HUDEP-2 (cell line): ENCODE data around the gene HTR4.

Source experiments
- DNase-seq, 76 experiments: peaks; one replicate each; lab custom pipeline; 2025; ENCODE audit not compliant: unreplicated experiment in 76 of 76; lab: John Stamatoyannopoulos, UW

Gene HTR4

DNA sequence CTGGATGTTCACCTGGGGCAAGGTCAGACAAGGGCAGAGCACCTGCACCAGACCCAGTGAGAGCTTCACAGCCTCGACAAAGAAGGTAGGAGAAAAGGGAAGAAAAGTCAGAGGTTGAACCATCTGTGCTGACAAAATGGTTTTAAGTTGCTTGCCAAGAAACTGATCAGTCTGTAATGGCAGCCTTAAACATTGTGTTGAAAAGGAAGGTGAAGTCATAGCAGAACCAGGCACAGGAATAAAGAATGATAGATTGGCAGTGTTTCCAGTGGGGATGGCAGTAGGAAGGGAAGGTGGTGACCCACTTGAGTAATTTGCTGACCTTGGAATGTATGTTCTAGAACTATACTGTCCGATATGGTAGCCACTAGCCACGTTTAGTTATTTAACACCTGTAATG, 34.2 kb downstream of the HTR4 start:
- DNase-seq: no peak

DNA sequence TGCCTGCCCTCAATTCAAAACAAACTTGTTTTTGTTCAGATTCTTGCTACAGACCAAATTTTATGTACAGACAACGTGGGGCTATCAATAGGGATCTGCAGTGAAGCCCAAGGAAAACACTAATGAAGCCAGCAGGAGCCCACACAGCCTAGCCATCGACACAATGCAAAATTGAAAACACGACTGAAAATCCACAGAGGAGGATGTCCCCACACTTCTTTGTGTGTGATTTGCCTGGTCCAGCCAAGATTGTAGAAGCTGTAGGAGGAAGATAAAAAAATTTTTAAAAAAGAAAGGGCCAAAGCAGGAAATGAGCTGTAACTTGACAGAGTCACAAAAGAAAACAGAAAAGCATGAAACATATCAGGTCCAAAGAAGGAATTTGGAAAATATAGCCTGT, 34.8 kb downstream of the HTR4 start:
- DNase-seq: no peak

DNA sequence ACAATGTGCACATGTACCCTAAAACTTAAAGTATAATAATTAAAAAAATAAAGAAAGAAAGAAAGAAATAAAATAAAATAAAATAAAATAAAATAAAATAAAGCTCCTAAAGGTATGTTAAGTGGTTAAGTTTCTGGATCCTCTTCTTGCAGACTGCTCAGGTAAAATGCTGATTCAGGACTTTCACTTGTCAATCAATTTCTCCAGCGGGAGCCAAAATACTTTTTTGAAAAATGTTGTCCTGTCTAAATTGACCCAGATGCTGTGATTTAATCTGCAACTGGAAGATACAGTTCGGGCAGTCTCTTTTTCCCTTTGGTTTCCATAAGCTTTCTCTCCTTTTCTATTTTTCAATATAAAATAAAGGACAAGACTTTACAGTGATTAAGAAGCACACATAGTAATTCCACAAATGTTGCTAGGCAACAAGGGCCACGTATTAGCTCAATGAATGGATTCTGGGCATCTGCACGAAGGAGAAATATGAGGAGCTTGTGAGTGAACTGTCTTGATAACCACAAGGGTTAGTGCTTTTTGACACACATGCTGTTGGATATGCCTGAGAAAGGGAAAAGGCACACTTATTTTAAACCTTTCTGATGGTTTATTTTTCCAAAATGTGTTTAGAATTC, 38.6 kb downstream of the HTR4 start:
- no peak for DNase-seq

DNA sequence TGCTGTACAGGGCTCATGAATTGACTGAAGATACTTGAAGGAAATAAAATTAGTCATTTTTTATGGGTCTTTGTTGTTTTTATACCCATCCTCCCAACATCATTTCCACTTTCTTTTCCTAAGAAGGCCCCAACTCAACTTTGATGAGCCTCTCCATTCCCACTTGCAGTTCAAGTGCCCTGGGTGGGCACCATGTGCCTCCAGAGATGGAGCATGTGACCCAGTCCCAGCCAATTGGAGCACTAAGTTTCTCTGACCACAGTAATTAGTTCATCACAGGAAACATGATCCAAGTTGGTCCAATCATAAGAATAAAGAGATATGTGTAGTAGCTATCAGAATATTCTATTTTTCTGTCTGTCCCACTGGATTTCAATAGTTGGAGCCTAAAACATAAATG, 46.9 kb downstream of the HTR4 start:
- DNase-seq: no peak

DNA sequence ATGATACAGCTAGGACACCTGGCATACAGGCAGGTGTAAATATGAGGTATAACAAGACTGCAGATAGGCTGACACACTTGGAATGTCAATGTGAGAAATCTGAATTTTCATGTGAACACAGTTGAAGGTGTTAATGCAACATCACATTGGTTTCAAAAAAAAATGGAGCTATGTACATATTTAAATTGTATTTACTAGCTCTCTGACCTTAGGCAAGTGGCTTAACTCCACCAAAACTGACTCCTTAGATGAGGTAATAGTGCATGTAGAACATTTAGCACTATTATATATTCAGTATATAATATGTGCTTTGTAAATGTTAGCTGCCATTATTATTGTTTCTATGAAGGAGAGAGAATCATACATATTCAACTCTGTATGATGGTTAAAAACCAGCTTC, 48.0 kb downstream of the HTR4 start:
- DNase-seq: no peak

DNA sequence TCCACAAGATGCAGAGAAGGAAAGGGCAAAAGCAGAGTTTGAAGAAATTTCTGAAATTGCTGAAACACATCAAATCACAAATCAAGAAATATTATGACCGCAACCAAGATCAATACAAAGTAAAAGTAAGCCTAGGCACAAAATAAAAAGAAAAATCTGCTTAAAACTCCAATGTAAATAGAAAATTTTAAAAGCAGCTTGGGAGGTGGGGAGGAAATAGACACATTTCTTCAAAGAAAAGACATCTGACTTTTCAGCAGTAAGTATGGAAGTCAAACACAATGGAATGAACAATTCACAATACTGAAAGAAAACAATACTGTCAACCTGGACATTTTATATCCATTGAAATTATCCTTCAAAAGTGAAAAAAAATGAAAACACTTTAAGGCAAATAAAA, 55.1 kb downstream of the HTR4 start:
- DNase-seq: no peak

DNA sequence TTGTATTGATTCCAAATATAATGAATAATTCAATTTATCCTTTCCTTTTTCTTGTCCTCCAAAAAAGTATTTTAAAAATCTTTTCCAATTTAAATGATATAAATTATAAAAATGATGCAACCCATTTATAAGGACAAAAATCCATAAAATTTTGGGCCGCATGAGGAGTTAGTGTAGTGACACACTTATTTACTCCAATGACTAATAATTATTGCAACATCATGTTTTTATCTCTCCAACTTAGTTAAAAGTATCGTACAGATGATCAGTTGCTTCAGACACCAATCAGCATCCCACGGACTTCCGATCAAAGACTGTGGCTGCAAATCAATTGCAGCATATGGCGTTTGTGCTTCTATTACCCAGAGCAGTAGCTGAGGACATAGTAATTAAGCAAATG, 58.6 kb downstream of the HTR4 start:
- no peak for DNase-seq

DNA sequence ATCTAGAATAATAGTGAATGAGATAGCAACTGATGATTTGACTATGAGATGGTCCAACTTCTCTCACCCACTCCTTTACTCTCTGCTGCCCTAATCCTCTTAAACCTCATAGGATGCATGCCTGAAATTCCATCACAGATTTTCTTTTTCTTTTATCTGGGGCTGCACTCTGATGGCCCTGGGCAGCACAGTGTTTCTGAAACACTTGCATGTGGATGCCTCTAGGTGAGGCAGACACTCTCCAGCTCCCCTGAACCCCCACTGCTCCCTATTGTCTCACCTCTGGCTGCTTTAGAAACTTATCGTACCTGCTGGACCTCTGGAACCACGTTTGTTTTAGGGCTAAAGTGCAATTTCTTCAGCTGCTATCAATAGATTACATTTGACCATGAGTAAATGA, 67.5 kb downstream of the HTR4 start:
- DNase-seq: no peak

DNA sequence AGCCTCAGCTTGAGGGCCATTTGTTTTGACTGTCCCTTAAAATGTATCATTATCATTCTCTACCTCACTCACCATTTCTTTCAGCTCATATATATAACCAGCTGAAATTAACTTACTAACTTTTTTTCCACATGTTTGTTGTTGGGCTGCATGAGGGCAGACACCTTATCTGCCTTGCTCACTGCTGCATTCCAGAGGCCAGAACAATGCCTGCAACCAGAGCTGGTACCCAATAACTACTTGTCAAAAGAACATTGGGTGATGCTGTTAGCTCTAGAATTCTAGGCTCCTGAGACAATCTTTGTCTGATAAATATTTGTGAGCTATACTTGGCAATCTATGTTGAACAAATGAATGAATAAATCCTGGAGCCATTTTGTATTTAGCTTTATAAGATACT, 68.3 kb downstream of the HTR4 start:
- DNase-seq: no peak

DNA sequence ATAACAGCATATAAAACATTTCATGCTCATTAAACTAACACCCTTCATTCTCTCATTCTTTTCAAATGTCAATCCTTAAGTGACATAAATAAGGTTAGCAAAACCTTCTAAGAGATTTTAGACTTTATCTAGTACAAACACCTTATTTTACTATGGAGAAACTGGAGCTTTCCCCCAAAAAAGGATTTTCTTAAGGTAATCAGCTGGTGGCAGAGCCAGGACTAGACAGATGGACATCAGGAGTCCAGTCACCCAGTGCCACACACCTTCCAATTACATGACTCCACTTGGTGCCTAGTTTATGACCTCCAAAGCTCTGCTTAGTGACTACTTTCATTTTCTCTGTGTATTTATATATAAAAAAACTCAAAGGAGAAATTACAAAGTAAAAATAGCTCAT, 70.2 kb downstream of the HTR4 start:
- no peak for DNase-seq

DNA sequence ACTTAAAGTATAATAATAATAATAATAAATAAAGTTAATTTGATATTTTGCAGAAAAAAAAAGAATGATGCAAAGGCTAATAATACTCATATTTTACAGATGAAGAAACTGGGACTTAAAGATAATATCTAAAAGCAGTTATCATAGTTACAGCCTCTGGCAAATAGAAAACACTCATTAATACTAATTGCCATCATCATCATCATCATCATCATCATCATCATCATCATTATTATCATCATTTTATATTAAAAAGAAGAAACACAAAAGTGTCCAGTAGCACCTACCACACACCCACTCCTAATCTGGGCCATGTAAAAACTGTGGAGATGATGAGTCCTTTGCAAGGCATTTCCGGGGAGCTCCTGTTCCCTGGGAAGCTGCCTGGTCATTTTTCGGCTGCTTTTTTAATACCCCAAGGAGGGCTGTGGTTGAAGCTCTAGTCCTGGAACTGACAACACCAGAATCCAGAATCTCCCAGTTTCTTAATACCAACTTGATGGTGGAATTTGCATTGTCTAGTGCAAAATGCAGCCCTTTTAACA, 70.8 kb downstream of the HTR4 start:
- no peak for DNase-seq

DNA sequence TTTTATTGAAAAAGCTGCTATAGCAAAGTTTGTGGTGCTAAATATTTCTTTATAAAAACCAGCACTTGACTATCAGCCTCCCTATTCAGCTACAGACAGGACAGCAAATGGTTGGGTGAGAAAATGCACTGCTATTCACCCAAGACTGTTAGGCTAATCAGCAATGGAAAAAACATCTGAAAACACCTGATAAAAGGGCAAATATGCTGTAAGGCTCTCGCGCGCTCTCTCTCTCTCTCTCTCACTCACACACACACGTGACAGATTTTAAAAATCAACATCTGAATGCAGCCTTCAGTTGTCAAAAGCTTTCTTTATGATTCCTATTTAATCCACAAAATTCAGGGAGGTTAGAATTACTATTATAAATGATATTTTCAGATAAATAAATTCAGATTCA, 80.2 kb downstream of the HTR4 start:
- no peak for DNase-seq

DNA sequence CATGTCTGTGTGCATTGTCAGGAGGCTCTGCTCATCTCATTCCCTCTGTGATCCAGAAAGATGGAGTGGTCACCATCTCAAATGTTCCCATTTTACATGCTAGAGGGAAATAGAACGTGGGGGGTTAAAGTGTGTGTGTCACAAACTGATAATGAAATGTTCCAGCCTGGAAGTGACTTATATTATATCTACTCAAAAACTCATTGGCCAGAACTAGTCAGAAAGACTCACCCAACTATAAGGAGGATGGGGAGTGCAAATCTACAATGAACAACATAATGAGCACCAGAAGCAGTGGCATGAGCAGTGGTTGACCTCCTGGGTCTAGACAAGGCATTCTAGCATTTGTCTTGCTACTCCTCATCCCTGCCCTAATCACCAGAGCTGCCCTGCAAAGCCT, 81.0 kb downstream of the HTR4 start:
- no peak for DNase-seq

DNA sequence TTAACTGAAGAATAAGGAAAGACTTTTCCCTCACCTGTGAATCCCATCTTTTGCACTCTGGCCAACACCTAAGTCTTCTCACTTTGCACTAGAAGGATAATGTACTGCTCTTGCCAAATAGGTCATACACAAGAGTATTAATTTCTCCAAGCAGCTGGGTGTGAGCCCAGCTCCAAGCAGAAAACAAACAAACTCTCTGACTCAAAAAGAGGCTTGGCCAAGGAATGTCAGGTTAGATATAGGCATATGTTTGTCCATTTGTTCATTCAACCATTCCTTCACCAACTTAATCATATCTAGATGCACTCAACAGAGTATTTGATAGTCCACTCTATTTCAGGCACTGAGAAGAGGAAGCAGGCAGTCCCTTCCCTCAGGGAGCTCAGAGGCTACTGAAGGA, 84.4 kb downstream of the HTR4 start:
- no peak for DNase-seq

DNA sequence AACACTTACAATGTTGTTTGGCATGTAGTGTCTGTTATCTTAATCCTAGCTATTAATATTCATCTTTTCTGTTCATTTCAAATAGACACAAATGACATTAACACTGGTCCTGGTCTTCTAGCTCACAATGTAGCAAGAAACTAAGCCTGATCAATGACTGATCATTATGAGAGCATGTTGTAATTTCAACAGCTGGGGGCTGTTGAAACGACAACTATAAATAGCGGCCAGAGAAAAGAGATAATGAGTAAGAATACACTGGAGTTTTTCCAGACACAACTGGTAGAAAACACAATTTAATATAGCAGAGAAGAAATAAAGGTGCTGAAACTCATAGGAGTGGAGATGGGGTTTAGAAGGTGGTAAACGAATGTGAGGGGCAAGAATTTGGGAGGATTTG, 89.2 kb downstream of the HTR4 start:
- DNase-seq: no peak

DNA sequence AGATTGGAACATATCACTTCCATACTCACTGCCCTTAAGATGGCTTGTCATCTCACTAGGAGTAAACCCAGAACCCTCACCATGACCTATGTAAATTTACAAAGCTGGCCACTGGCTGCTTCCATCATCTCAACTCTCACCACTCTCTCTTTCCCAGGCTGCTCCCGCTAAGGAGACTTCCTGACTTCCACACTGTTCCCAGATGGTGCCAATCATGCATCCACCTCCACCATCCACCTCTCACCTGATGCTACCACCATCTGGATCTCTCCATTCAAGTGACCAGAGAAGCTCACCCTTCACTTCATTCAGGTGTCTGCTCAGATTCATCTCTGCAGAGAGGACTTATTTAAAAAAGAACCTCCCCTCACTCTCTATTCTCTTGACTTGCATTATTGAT, 91.3 kb downstream of the HTR4 start:
- no peak for DNase-seq

DNA sequence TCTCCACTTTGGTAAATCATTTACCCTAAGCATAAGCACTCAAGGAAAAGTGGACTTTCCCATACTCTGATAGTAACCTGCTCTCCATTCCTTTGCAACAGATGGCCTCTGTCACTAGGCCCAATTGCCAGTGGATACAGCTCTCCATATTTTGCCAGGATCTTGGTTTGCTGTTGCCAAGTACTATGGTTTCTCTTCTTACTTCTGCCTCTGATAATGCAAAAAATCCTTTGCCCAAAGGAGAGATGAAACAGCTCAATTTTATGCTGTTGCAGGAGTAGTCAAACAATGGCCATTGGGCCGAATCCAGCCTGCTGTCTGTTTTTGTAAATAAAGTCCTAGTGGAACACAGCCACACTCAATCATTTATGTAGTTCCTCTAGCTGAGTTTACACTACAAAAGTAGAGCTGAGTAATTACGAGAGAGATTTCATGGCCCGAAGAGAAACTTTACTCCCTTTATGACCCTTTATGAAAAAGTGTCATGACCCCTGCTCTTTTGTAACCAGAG, 92.5 kb downstream of the HTR4 start:
- no peak for DNase-seq

DNA sequence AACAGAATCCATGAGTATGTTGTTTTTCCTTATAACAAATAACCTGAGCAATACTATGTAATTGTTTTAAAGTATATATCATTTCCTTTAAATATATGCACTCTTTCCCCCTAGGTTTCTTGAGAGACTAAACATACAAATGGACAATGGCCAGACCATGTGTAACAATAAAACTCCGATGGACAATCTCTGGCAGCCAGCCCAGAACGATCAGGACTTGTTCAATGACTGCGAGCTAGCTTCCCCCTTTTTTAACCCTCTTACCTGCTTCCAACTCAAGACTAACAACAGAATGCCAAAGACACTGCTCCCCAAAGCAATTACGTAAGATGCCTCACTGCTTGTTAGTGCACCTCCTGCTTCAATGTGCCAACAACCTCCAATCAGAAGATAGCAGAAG, 94.9 kb downstream of the HTR4 start:
- no peak for DNase-seq

DNA sequence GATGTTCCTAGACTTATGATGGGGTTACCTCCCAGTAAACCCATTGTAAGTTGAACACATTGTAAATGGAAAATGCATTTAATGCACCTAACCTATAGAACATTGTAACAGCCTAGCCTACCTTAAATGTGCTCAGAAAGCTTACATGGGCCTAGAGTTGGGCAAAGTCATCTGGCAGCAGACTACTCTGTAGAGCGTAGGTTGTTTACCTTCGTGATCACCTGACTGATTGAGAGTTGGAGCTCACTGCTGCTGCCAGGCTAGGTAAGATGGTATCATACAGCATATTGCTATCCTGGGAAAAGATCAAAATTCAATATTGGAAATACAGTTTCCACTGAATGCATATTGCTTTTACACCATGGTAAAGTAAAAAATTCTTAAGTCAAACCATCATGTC, 95.4 kb downstream of the HTR4 start:
- DNase-seq: no peak

DNA sequence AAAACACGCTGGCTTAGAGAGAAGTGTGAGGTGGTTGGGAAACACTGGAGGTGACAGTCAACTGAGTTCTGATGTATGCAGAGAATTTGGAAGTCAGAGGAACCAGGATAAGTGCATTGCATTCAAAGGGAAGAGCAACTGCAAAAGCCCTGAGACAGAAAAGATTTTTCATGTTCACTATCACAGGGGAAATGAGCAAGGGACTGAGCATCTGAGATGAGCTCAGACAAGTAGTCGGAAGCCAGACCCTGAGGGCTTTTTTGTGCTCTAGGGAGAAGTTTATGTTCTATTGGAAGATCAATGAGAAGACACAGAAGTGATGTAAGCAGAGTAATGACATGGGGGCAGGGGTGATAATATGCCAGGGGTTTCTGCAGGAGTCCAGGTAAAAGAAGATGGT, 97.5 kb downstream of the HTR4 start:
- DNase-seq: no peak

DNA sequence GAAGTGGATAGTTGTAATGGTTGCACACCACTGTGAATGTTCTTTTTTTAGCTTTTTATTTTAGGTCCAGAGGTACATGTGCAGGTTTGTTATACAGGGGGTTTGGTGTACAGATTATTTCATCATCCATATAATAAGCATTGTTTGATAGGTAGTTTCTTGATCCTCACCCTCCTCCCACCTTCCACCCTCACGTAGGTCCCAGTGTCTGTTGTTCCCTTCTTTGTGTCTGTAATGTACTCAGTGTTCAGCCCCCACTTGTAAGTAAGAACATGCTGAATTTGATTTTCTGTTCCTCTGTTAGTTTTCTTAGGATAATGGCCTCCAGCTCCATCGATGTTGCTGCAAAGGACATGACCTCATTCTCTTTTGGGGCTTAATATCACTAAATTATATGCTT, 99.7 kb downstream of the HTR4 start:
- no peak for DNase-seq

DNA sequence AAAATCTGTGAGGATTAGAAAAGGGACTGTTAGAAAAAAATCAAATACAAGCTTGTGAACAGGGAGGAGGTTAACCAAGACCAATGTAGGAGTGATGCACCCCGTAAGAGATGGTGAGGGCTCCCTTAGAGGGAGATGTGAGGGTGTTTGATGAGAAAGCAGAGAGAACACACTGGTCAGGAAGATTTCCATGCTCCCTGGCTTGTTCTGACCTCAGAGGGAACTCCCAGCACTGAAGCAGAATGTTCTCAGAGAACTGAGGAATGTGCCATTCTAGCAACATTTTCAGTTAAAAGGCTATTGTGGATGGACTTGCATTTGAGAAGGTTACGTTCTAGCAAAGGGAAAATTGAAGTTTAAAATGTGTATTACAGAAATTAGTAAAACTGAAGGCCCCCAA, 110.6 kb downstream of the HTR4 start:
- no peak for DNase-seq

DNA sequence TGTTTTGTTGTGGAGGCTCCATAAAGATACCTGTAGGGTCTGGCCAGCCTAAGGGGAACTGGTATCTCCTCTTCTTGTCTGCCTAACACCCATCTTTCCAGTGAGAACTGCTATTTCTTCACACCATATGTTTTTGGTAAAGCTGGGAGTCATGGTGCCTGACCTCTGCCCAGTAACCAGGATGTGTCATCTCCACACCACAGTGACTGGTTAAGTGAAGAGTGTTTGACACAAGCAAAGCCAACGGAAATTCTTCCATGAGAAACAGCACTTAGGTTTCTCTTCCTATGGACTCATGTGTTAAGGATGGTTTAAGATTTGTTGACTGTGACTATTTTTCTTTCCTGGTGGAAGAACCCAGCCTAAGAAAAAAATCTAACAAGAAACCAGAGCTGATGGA, 111.5 kb downstream of the HTR4 start:
- DNase-seq: no peak
